Right lobe of liver (tissue), 6 donors: ENCODE measurements around the gene SAP30BP. TPM values are rescaled to one million over a fixed set of nuclear protein-coding genes. Genes with fewer than 3 reads are reported as not detected.

Experiments used
- ATAC-seq, 4 donors: fragments of 200-7000 bp; cut with Tn5 transposase; one replicate each; pipeline ENCODE4 v1.9.1; 2020; ENCODE audit warnings: mild to moderate bottlenecking in 4 of 4, moderate library complexity in 4 of 4
- DNase-seq, 3 donors: peaks; one replicate each; pipeline ENCODE4 v3.0.0-alpha.2; 2020
- H3K27ac ChIP-seq, 3 donors: fragments of 200-600 bp; one replicate each; pipeline ENCODE4 v1.8.0; 2022
- H3K27me3 ChIP-seq, 2 donors: fragments of 200-600 bp; one replicate each; pipeline ENCODE4 v1.8.0; 2022
- H3K36me3 ChIP-seq, 4 donors: fragments of 200-600 bp; sonication (generic) in 1 of 4; one replicate each; pipeline versions ENCODE4 v1.5.1 to v1.8.0; 2017 to 2022; ENCODE audit warnings: control low read depth in 1 of 4
- H3K4me1 ChIP-seq, 4 donors: fragments of 200-600 bp; sonication (generic) in 1 of 4; one replicate each; pipeline versions ENCODE4 v1.5.1 to v1.8.0; 2017 to 2022; ENCODE audit warnings: control low read depth in 1 of 4
- H3K4me3 ChIP-seq, 3 donors: fragments of 200-600 bp; one replicate each; pipeline ENCODE4 v1.8.0; 2022
- H3K9me3 ChIP-seq, 4 donors: fragments of 200-600 bp; sonication (generic) in 1 of 4; one replicate each; pipeline versions ENCODE4 v1.5.1 to v1.8.0; 2017 to 2022; ENCODE audit warnings: control low read depth in 1 of 4
- POLR2A ChIP-seq: fragments of 450-650 bp; IDR thresholded peaks from one replicate; pipeline ENCODE4 v1.6.1; 2017; ENCODE audit warnings: antibody characterized with exemption, mild to moderate bottlenecking
- WGBS: methylation state at CpG from one replicate; pipeline ENCODE4 v1.1.6; 2018; ENCODE audit warnings: low coverage, low lambda C conversion rate; ENCODE audit not compliant: insufficient coverage; ENCODE audit errors: missing lambda C conversion rate; 5-methylcytosine and 5-hydroxymethylcytosine counted together
- intact Hi-C, 2 donors: fragments of 100-400 bp; cut with DNase I; formaldehyde crosslinking; loops; one replicate each; pipeline versions ENCODE4 v1.11.2 to v1.14.1; 2022
- total RNA-seq, 6 experiments: library from RNA; depleted of rRNA in 2 of 6; stranded (reverse); fragments of >200 nt in 2 of 6; fragmentation: NEBNext Ultra II Directional in 3 of 6; extraction: Animal tissue kit (Norgen Biotek cat#: 25700) in 3 of 6; gene quantifications; one replicate each; pipeline versions ENCODE4 v1.1.0 to v1.2.4, GENCODE V29; 2016 to 2023
- TF ChIP-seq, protein P1 (sequence below), 4 donors: fragments of 200-600 bp in 3 of 4; fragments of 450-650 bp in 1 of 4; IDR thresholded peaks; one replicate each; pipeline versions ENCODE4 v1.5.1 to v1.8.0; 2016 to 2022; ENCODE audit warnings: antibody characterized with exemption in 4 of 4, mild to moderate bottlenecking in 2 of 4
- donor health status: DM: no; HTN: yes; CAD: no.
- donor health status: DM: no; HTN: no; CAD: no.
- donor health status: DM: no; HTN: no; CAD: no.
- donor health status: DM: no; HTN: yes; CAD: no.
- donor health status: DM: no; HTN: yes; CAD: no.

SAP30BP gene
- total RNA-seq, 6 experiments from 2014 or later: 24.0 to 36.0 (median 27.0) TPM

DNA sequence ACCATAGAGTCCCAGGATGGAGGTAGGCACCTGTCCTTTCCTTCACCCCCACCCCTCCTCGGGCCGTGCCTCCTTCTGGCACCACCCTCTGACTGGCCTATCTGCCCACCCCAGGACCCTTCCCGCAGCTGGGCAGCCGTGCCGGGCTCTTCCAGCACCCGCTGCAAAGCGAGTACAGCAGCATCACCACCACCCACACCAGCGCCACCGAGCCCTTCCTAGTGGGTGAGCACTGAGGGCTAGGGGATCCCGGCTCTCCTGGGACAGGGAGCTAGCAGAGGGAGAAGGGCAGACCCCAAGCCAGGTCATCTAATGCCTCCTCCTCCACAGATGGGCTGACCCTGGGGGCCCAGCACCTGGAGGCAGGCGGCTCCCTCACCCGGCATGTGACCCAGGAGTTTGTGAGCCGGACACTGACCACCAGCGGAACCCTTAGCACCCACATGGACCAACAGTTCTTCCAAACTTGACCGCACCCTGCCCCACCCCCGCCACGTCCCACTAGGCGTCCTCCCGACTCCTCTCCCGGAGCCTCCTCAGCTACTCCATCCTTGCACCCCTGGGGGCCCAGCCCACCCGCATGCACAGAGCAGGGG is 90.0 kb downstream of the SAP30BP start:
- no peak for DNase-seq
- TF ChIP-seq, protein P1, sequence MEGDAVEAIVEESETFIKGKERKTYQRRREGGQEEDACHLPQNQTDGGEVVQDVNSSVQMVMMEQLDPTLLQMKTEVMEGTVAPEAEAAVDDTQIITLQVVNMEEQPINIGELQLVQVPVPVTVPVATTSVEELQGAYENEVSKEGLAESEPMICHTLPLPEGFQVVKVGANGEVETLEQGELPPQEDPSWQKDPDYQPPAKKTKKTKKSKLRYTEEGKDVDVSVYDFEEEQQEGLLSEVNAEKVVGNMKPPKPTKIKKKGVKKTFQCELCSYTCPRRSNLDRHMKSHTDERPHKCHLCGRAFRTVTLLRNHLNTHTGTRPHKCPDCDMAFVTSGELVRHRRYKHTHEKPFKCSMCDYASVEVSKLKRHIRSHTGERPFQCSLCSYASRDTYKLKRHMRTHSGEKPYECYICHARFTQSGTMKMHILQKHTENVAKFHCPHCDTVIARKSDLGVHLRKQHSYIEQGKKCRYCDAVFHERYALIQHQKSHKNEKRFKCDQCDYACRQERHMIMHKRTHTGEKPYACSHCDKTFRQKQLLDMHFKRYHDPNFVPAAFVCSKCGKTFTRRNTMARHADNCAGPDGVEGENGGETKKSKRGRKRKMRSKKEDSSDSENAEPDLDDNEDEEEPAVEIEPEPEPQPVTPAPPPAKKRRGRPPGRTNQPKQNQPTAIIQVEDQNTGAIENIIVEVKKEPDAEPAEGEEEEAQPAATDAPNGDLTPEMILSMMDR (IDR thresholded peaks at IDR 0.05): no peak
- TF ChIP-seq POLR2A: no peak
- Histone ChIP-seq H3K27me3 (no peaks in the 10 kb centered on the region), H3K36me3 (peaks cover 0 to 4% (median 0%) of the 10 kb centered on the region in 4 donors), H3K27ac (no peak overlapping the region), H3K9me3 (no peaks in the 10 kb centered on the region), H3K4me1 (peaks cover 0 to 12% (median 5%) of the 10 kb centered on the region in 4 donors), H3K4me3 (no peak overlapping the region)
- 82% methylated on average over 7 of the region's 21 CpGs for WGBS
- intact Hi-C loops: loop anchor here in 1 of 2 donors (10.0 kb wide), 1 partner anchor 68 kb away; no protein-coding TSS in a partner anchor
- ATAC-seq: no peak

Other genes with a start within 250 kb of the SAP30BP start
- gene TMEM94, start 210.7 kb upstream of the SAP30BP start, total RNA-seq: 10 to 100 TPM; 24.2 to 47.1 (median 29.6) TPM
- 10 to 100 TPM in 4 of 6 experiments, 1 to 10 TPM in 2; 9.0 to 26.0 (median 12.0) TPM for gene CASKIN2, start 151.8 kb upstream of the SAP30BP start, total RNA-seq
- 10 to 100 TPM in 4 of 6 experiments, 1 to 10 TPM in 2; 8.5 to 13.6 (median 10.2) TPM for gene TSEN54, start 150.8 kb upstream of the SAP30BP start, total RNA-seq
- gene LLGL2, start 141.6 kb upstream of the SAP30BP start, total RNA-seq: 10 to 100 TPM; 32.8 to 71.4 (median 44.6) TPM
- gene MYO15B, start 79.5 kb upstream of the SAP30BP start, total RNA-seq: 100 to 1,000 TPM in 1 of 6 experiments, 10 to 100 TPM in 5; 26.4 to 104 (median 52.9) TPM
- under 1 TPM in 5 of 6 experiments, not detected in 1; 0.06 to 0.78 (median 0.29) TPM for gene SMIM5, start 33.9 kb upstream of the SAP30BP start, total RNA-seq
- 10 to 100 TPM; 13.5 to 24.8 (median 18.4) TPM for gene RECQL5, start 184 bp upstream of the SAP30BP start, total RNA-seq
- 1 to 10 TPM in 5 of 6 experiments, under 1 TPM in 1; 0.92 to 4.1 (median 2.0) TPM for gene ITGB4, start 54.1 kb downstream of the SAP30BP start, total RNA-seq
- gene GALK1, start 97.9 kb downstream of the SAP30BP start, total RNA-seq: 10 to 100 TPM; 38.6 to 87.4 (median 76.9) TPM
- 10 to 100 TPM in 4 of 6 experiments, 1 to 10 TPM in 2; 5.8 to 29.2 (median 11.1) TPM for gene UNK, start 117.5 kb downstream of the SAP30BP start, total RNA-seq
- 10 to 100 TPM in 3 of 6 experiments, 1 to 10 TPM in 3; 3.4 to 12.5 (median 10.7) TPM for gene UNC13D, start 177.1 kb downstream of the SAP30BP start, total RNA-seq
- gene WBP2, start 188.0 kb downstream of the SAP30BP start, total RNA-seq: 10 to 100 TPM; 57.5 to 99.2 (median 68.7) TPM
- gene TRIM47, start 211.2 kb downstream of the SAP30BP start, total RNA-seq: 10 to 100 TPM in 5 of 6 experiments, 1 to 10 TPM in 1; 9.1 to 27.0 (median 21.5) TPM
- gene TRIM65, start 229.6 kb downstream of the SAP30BP start, total RNA-seq: 1 to 10 TPM; 5.9 to 8.1 (median 7.6) TPM
- gene MRPL38, start 237.5 kb downstream of the SAP30BP start, total RNA-seq: 10 to 100 TPM; 46.1 to 79.8 (median 57.3) TPM